Panc1 (cell line): ENCODE results near the gene VAMP5. TPM values are rescaled to one million over a fixed set of nuclear protein-coding genes. Genes with fewer than 3 reads are reported as not detected.

Experiments used
- ATAC-seq: fragments of 200-7000 bp; cut with Tn5 transposase; 2 replicates; pipeline ENCODE4 v1.9.1; 2020; ENCODE audit warnings: mild to moderate bottlenecking, moderate library complexity
- BruUV-seq: library from RNA; stranded (reverse); fragments of 400-500 nt; replicated peaks from 2 replicates; lab custom pipeline; 2021; lab: Mats Ljungman, UMichigan
- CTCF ChIA-PET: fragments of 300-600 bp; sonication (Branson Sonifier 250); formaldehyde crosslinking; loops from one replicate; lab custom pipeline; 2022; ENCODE audit warnings: antibody characterized with exemption; lab: Charles Lee
- POLR2A ChIA-PET: fragments of 300-600 bp; sonication (Branson Sonifier 250); formaldehyde crosslinking; loops from one replicate; lab custom pipeline; 2022; ENCODE audit warnings: antibody characterized with exemption; lab: Charles Lee
- DNase-seq: peaks from one replicate; pipeline ENCODE4 v3.0.0-alpha.2; 2010; ENCODE audit warnings: low read depth, low spot score
- H3K27ac ChIP-seq: 2 replicates; pipeline ENCODE4 v1.5.1; 2011; ENCODE audit warnings: mild to moderate bottlenecking, low read length, inconsistent platforms
- H3K27me3 ChIP-seq: fragments of 200-500 bp; sonication (Bioruptor generic); 2 replicates; pipeline ENCODE4 v1.6.0; 2014; ENCODE audit warnings: low read length, inconsistent platforms; ENCODE audit not compliant: control insufficient read depth, insufficient read depth
- H3K36me3 ChIP-seq: fragments of 200-500 bp; sonication (Bioruptor generic); 2 replicates; pipeline ENCODE4 v1.5.1; 2014; ENCODE audit warnings: inconsistent platforms, mild to moderate bottlenecking, low read length, moderate library complexity; ENCODE audit not compliant: control insufficient read depth, insufficient read depth
- H3K4me1 ChIP-seq: 2 replicates; pipeline ENCODE4 v1.5.1; 2011; ENCODE audit warnings: inconsistent platforms, mild to moderate bottlenecking, low read length, moderate library complexity; ENCODE audit not compliant: control insufficient read depth, insufficient read depth
- H3K4me3 ChIP-seq, 2 experiments: 2 replicates each; pipeline ENCODE4 v1.5.1; 2011 to 2012; ENCODE audit warnings: low read depth in 2 of 2, low read length in 2 of 2, mild to moderate bottlenecking in 2 of 2, inconsistent platforms in 1 of 2, moderate library complexity in 1 of 2
- H3K9me3 ChIP-seq: fragments of 200-500 bp; sonication (Bioruptor generic); 2 replicates; pipeline ENCODE4 v1.5.1; 2014; ENCODE audit warnings: low read depth, mild to moderate bottlenecking, inconsistent platforms, low read length, moderate library complexity; ENCODE audit not compliant: control insufficient read depth, insufficient read depth
- POLR2AphosphoS5 ChIP-seq: IDR thresholded peaks from 2 replicates; pipeline ENCODE4 v1.6.1; 2012; ENCODE audit warnings: mild to moderate bottlenecking, low read depth, low read length, moderate library complexity
- SIN3A ChIP-seq: IDR thresholded peaks from 2 replicates; pipeline ENCODE4 v1.6.1; 2012; ENCODE audit warnings: low read depth, mild to moderate bottlenecking, low read length, moderate library complexity, borderline replicate concordance; ENCODE audit not compliant: insufficient read depth
- TCF7L2 ChIP-seq: IDR thresholded peaks from 2 replicates; pipeline ENCODE4 v1.6.1; 2011; ENCODE audit warnings: mild to moderate bottlenecking, low read depth, low read length, inconsistent platforms
- in situ Hi-C: cut with HindIII; loops from 2 replicates; pipeline ENCODE4 v1.10.0; 2016; ENCODE audit warnings: low sequenced_read_pairs, low pct_unique_long_range_greater_than_20kb
- intact Hi-C: fragments of 100-400 bp; cut with micrococcal nuclease; formaldehyde crosslinking; loops from one replicate; pipeline ENCODE4 v1.10.0; 2022; ENCODE audit not compliant: unreplicated experiment
- total RNA-seq: library from RNA; stranded (reverse); gene quantifications from one replicate; pipeline ENCODE4 v1.2.1, GENCODE V29; 2021; ENCODE audit not compliant: unreplicated experiment
- TF ChIP-seq, protein P1 (sequence below): fragments of 450-650 bp; IDR thresholded peaks from 2 replicates; pipeline ENCODE4 v1.5.1; 2017; ENCODE audit warnings: mild to moderate bottlenecking
- TF ChIP-seq, protein P2 (sequence below), 2 experiments: IDR thresholded peaks; 2 replicates each; pipeline ENCODE4 v1.6.1; 2011 to 2012; ENCODE audit warnings: low read depth in 2 of 2, control low read depth in 1 of 2, low read length in 1 of 2, mild to moderate bottlenecking in 1 of 2, moderate library complexity in 1 of 2; ENCODE audit not compliant: insufficient read depth in 1 of 2

The VAMP5 gene
- total RNA-seq, 1 experiment from 2014 or later: 21.3 TPM

DNA sequence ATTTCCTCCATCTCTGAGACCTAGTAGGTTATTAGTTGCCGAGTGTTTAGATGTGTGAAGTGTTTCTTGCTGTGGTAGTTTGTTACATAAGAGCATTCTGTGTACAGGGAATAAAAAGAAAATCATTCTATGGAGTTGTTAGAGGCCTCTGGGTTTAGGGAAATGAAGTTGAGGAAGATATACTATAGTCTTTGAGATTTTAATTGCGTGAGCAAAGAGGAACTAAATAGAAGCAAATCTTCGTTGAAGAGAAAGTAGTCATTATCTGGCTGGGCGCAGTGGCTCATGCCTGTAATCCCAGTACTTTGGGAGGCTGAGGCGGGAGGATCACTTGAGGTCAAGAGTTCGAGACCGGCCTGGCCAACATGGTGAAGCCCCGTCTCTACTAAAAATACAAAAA, 50.8 kb downstream of the VAMP5 start:
- H3K27ac ChIP-seq: no peak overlapping the region

DNA sequence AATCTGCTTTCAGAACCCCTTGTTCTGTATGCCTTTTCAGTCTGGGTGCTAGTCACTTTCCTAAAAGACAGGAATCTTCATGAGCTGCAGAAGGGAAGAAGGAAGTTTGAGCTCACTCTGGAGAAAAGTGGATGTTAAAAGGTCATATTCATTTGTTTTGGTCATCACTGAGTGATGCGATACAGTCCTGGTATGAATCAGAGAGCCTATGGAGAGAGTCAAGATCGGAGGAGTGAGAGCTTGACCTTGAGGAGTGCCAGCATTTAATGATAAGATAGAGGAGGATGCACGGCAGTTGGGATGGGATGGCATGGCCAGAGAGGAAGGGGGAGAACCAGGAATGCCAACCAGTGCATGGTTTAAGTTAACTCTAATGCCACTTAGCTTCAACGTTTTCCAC, 51.4 kb downstream of the VAMP5 start:
- intact Hi-C loops: no loop called here
- DNase-seq (no peak), ATAC-seq (no peak)
- H3K36me3 ChIP-seq: peaks cover 19% of the 10 kb centered on the region
- ChIA-PET CTCF (no interaction called here), POLR2A (no interaction called here)
- H3K4me1 ChIP-seq: no peaks in the 10 kb centered on the region
- H3K4me3 ChIP-seq: no peak overlapping the region
- in situ Hi-C loops: no loop called here
- H3K27me3 ChIP-seq: no peaks in the 10 kb centered on the region
- BruUV-seq: no TSS peak
- TF ChIP-seq POLR2AphosphoS5 (no peak), TCF7L2 (no peak), SIN3A (no peak)
- TF ChIP-seq, protein P1, sequence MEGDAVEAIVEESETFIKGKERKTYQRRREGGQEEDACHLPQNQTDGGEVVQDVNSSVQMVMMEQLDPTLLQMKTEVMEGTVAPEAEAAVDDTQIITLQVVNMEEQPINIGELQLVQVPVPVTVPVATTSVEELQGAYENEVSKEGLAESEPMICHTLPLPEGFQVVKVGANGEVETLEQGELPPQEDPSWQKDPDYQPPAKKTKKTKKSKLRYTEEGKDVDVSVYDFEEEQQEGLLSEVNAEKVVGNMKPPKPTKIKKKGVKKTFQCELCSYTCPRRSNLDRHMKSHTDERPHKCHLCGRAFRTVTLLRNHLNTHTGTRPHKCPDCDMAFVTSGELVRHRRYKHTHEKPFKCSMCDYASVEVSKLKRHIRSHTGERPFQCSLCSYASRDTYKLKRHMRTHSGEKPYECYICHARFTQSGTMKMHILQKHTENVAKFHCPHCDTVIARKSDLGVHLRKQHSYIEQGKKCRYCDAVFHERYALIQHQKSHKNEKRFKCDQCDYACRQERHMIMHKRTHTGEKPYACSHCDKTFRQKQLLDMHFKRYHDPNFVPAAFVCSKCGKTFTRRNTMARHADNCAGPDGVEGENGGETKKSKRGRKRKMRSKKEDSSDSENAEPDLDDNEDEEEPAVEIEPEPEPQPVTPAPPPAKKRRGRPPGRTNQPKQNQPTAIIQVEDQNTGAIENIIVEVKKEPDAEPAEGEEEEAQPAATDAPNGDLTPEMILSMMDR: no peak
- TF ChIP-seq, protein P2, sequence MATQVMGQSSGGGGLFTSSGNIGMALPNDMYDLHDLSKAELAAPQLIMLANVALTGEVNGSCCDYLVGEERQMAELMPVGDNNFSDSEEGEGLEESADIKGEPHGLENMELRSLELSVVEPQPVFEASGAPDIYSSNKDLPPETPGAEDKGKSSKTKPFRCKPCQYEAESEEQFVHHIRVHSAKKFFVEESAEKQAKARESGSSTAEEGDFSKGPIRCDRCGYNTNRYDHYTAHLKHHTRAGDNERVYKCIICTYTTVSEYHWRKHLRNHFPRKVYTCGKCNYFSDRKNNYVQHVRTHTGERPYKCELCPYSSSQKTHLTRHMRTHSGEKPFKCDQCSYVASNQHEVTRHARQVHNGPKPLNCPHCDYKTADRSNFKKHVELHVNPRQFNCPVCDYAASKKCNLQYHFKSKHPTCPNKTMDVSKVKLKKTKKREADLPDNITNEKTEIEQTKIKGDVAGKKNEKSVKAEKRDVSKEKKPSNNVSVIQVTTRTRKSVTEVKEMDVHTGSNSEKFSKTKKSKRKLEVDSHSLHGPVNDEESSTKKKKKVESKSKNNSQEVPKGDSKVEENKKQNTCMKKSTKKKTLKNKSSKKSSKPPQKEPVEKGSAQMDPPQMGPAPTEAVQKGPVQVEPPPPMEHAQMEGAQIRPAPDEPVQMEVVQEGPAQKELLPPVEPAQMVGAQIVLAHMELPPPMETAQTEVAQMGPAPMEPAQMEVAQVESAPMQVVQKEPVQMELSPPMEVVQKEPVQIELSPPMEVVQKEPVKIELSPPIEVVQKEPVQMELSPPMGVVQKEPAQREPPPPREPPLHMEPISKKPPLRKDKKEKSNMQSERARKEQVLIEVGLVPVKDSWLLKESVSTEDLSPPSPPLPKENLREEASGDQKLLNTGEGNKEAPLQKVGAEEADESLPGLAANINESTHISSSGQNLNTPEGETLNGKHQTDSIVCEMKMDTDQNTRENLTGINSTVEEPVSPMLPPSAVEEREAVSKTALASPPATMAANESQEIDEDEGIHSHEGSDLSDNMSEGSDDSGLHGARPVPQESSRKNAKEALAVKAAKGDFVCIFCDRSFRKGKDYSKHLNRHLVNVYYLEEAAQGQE (IDR thresholded peaks at IDR 0.05; ENCODE audit: insufficient read depth in 1 of 2, low read depth in 2 of 2, low read length in 1 of 2): no peak
- no peaks in the 10 kb centered on the region for H3K9me3 ChIP-seq
- H3K27ac ChIP-seq: no peak overlapping the region

More for the DNA sequence above, 50.8 kb downstream of the VAMP5 start:
- Histone ChIP-seq H3K9me3 (no peaks in the 10 kb centered on the region), H3K4me3 (no peak overlapping the region), H3K36me3 (peaks cover 23% of the 10 kb centered on the region), H3K27me3 (no peaks in the 10 kb centered on the region), H3K4me1 (no peaks in the 10 kb centered on the region)
- intact Hi-C loops: no loop called here
- in situ Hi-C loops: no loop called here
- ChIA-PET POLR2A (no interaction called here), CTCF (no interaction called here)
- TF ChIP-seq POLR2AphosphoS5: no peak
- TF ChIP-seq, protein P2 (IDR thresholded peaks at IDR 0.05; ENCODE audit: insufficient read depth in 1 of 2, low read depth in 2 of 2, low read length in 1 of 2): no peak
- TF ChIP-seq, protein P1: no peak
- BruUV-seq: no TSS peak
- DNase-seq (no peak), ATAC-seq (no peak)
